Skin of body (tissue), 2 donors: ENCODE results near the gene FBXO31. TPM values are rescaled to one million over a fixed set of nuclear protein-coding genes. Genes with fewer than 3 reads are reported as not detected.

Experiments used
- DNase-seq: peaks from one replicate; lab custom pipeline; 2025; lab: John Stamatoyannopoulos, UW
- total RNA-seq: library from RNA; depleted of rRNA; stranded (reverse); fragments of >200 nt; gene quantifications from one replicate; pipeline ENCODE4 v1.2.3, GENCODE V29; 2014

The FBXO31 gene
- total RNA-seq, 1 donor from 2014 or later: 23.7 TPM

DNA sequence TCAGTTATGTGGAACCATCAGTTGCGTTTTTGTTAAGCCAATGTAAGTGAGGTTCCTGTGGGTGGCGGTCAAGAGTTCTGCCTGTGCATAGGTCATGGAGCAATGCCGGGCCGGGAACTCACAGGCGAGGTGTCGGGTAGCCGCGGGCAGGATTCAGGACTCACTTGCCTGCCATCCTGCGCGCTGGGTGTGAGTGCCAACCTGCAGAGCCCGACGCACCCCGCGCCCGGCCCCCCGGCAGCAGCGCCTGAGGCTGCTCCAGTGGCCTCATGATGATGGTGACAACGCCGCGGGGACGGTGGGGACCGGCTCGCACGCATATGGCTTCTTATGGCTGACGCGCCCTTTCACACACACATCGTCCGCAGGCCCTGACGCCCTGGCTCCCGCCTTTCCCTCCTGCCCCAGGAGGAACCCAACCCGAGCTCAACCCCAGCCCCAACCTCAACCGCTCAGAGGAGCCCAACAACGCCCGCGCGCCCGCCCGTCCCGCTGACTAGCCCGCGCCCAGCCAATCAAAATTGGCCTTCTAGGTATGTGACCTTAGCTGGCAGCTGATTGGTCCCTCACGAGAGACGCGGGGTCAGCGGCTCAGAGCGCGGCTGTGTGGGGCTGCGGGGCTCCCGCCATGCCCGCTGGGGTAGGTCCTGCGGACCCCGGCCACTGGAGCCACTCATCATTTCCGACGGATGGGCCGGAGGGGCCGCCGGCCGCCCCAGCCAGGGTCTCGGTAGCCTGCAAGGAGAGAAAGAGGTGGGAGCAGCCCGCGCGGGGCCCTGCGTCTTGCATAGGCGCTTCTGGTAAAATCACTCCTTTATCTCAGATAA is 66.4 kb downstream of the FBXO31 start, which contains the start of gene C16orf95:
TSS of gene C16orf95 (minus strand) at position 470 of the 827 bp plus-strand sequence. CDS start at position 320, 150 bp downstream.
- peak; percentile 94 for DNase-seq

DNA sequence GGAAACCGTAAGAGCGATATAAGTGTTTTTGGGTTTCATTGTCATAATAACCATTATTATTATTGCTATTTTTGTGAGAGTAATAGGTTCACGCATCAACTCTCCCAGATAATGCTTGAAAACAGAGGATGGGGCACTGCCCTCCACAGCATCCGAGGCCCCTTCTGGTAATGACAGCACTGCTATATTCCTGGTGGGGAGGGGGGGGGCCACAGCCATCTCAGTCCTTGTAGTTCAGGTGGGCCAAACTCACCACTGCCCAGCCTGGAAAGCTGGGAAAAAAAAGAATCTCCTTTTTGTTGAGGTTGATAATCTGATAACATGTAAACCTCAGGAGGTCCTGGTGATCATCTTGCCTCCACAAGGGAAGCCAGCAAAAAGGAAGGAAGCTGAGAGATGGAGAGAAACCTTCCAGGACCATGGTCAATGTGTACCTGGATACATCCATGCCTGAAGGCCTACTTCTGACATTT is 67.1 kb downstream of the FBXO31 start:
- DNase-seq: no peak

DNA sequence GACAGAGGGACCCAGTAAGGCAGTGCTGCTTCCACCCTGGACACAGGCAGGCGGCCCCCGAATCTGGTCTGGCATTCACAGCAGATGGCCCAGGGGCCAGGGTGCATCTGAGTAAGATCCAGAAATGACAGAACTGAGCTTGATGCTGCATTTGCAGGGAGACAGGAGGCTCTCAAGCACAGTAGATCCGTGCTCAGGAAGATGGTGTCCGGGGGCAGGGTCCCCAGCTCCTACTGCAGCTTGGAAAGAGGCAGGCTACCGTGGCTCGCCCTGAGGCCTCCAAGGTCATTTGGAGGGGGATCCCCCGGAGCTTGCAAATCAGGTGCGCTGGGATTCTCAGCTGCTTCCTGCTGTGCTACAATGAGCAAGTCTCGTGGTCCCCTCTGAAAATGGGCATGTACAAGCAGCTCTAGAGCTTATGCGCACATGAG is 68.6 kb downstream of the FBXO31 start:
- no peak for DNase-seq

DNA sequence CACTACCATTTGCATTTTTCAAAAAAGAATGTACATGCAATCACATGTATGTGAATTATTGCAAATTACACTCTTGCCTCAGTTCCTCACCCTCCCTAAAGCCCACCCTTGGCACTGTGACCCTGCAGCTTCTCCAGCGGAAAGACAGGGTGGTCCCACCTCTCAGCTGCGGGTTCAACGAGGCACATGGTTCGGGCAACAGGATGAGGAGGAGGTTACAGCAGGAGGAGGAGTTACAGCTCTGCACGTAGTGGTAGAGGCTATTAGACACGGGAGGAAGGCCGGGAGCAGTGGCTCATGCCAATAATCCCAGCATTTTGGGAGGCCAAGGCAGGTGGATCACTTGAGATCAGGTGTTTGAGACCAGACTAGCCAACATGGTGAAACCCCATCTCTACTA is 71.6 kb downstream of the FBXO31 start:
- DNase-seq: no peak

DNA sequence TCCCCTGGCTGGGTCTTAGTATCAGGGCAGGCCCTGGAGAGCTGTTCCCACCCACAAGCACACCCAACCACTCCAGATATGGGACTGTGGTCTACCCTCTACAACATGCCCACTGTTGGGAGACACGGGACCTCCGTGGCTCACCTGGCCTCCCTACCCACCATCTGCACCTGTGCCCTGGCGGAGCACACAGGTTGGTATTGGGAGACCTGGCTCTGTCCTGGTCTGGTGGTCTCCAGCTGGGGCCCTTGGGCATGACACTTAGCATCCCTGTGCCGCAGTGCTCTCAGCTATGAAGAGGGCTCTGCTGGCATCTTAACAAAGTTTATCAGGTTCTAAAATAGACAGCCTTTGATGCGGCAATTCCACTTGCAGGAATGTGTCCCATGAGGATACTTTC is 72.2 kb downstream of the FBXO31 start:
- DNase-seq: no peak

DNA sequence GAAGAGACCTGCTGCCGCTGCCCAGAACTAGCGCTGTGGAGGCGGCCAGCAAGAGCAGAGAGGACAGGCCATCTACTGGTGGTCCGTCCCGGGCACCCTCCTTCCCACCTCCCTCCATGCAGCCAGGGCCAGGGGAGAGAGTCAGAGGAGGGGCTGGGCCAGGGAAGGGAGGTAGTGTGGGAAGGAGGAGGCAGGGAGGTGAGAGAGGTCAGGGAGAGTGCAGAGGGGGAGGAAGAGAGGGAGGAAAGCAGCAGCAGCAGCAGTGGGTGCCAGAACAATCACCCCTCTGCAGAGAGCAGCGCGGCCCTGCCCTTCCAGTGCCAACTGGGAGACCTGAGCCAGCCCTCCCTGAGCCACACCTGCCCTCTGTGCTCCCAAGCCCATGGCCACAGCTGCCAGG is 73.0 kb downstream of the FBXO31 start:
- no peak for DNase-seq

DNA sequence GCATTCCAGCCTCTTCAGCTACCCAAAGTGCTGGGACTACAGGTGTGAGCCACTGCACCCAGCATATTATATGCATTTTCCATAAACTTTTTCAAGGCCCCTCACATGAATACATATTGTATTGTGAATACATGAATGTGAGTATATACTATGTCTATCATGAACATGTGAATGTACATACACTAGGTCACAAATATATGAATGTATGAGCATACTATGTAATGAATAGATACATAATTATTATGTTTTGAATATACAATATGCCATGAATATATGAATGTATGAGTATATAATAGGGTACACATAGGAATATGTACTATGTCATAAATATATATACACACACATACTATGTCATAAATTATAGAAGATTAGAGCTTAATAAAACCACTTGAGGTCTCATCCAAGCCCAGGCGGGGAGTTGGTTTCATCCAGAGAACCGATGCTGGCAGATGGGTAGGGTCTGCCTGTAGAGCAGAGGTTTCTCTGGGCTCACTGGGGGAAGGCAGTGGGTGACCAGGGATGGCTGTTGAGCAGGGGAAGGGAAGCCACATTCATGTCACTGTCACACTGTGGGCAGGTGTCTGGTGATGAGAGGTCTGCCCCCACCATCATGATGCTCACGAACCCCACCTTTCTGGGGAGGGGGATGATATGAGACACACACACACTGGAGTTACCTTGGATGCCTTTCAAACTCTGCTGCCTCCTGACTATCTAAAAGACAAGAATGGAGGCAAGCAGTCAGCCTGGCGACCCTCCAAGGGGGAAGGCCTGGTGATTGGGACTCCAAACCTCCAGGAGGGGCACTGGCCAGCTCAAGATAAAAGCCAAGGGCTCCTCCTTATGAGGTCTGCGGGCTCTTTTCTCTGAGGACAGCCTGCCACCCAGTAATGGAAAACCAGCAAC is 73.7 kb downstream of the FBXO31 start:
- DNase-seq: no peak

DNA sequence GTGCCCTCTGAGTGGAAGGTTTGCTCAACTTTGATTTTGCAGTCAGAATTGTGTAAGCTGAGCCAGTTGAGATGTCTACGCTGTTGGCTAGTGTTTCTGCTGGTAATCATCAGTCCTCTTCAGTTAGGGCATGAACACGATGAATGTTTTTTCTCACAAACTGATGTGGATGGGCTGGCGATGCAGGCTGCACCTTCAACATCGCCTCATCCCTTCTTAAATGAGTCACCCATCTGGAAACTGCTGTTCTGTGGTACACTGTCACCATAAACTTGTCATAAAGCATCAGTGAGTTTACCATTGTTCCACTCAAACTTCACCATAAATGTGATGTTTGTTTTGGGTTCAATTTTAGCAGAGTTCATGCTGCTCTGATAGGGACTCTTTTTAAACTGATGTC is 74.8 kb downstream of the FBXO31 start:
- DNase-seq: no peak

DNA sequence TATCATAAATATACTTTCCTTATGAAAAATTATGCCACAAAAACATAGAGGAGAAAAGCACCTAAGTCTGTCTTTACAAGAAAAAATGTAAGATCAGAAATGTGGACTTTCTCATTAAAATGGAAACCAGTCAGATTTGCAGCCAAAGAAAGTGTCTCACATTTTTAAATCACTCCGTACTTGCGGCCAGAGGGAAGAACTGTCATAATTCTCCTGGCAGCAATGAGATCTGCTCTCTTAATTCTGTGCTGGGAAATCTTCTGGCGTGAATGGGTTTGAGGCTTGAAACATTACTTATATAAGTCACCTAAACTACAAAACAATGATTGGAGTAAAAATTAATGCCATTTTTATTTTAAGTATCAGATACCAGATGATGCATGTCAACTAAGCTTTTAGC is 77.1 kb downstream of the FBXO31 start:
- DNase-seq: no peak

DNA sequence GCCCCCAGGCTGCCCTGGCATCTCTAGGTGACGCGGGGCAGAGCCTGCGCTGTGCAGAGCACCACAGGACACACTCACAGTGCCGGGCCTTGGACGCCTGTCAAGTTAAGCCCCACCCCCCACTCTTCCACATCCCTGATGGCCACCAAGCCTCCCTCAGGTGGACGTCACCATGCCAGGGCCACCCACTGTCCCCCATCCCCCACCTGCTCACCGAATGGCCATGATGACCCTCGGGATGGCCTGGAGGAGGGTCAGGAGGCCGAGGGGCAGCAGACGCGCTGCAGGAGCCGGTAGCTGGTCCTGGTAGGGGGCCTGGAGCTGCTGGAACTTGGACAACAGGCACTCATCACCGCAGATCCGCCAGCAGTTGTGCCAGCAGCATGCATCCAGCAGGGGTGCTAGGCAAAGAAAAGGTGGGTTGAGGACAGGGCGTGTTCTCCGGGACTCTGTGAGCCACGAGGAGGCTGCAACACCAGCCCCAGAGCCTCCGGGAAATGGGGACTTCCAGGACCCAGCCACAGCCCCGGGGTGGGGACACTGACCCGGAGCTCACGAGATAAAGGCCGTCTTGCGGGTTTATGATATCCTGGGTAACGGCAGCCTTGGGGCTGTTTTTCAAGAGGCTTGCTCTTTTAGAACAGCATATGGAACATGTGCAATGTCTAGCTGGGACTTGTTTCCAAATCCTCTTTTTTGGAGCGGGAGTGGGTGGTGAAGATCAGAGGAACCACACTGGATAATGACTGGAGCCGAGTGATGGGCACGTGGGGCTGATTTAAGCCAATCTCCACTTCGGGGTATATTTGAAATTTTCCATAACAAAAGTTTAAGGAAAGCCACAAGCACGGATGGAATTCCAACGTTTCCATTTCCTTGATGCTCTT is 77.8 kb downstream of the FBXO31 start:
- peak; percentile 36 for DNase-seq

DNA sequence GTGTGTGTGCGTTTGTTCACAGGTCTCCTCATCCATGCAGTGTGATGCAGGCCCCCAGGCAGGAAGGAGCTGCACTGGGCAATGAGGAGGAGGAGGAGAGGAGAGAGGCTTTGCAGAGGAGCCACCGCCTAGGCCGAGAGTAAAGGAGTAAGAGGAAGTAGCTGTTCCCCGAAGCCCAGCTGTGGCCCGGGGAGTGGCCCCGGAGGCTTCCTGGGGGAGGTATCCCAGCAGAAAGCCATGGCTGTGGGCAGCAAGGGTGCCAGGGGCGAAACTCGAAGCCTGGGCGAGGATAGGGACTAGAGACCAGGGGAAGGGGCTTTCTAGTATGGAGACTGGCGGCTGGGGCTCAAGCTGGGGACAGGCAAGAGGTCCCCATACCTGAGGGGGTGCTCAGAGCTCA is 78.6 kb downstream of the FBXO31 start:
- no peak for DNase-seq

DNA sequence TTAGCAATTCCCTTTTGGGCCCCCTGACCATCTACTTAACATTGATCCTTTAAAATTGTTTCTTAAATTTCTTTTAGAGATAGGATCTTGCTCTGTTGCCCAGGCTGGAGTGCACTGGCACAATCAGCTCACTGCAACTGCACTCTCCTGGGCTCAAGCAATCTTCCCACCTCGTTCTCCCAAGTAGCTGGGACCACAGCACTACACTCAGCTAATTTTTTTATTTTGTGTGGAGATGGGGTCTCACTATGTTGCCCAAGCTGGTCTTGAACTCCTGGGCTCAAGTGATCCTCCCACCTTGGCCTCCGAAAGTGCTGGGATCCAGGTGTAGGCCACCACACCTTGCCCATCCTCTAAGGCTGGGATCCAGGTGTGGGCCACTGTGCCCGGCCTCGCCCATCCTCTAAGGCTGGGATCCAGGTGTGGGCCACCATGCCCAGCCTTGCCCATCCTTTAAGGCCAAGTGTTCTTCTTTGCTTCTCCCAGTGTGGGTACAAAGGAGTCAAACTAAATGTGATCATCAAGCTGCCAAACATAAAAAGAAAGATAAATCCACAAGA is 79.5 kb downstream of the FBXO31 start:
- DNase-seq: no peak

DNA sequence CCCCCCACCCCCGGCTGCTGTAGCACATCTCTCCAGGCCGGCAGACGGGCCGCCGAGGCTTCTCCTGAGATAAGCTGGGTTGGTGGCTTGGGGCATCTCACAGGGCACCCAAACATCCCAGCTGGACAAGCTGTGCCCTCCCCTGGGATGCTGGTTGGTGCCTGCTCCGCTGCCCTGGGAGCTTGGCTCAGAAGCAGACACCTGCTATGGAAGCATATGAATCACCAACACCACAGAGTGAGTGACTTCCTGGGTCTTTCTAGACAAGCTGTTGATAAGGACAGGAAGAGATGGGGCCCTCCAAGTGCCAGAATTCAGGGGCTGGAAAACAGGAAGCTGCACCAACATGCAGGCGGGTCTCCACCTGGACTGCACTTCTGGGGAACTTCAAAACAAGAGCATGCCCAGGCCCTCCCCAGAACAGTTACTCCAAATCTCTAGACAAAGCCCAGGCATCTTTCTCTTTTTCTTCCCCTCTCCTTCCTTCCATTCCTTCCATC is 80.1 kb downstream of the FBXO31 start:
- DNase-seq: no peak

DNA sequence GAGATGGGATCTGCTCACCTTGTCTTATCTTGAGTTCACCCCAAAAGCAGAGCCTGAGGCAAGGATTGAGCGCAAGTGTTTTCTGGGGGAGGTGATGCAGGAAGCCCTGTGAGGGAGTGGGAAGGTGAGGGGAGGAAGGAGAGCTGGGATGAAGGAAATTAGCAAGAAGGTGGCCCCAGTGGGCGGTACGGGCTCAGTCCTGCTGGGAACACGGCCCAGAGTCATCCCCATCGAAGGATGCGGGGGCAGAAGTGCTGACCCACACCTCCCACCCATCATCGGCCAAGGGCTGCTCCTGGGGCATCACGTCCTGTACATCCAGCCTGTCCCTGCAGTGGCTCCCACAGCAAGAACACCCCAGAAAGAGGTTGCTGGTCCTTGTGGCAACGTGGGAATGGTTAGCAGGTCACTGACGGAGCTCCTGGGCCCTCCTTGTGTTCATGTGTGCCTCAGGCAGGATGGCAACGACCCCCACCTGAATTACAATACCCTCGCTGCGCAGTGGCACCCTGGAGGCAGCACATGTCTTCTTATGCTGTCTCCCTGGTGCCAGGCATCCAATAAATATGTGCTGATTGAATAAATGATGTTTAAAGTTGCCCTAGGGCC is 84.6 kb downstream of the FBXO31 start:
- no peak for DNase-seq

DNA sequence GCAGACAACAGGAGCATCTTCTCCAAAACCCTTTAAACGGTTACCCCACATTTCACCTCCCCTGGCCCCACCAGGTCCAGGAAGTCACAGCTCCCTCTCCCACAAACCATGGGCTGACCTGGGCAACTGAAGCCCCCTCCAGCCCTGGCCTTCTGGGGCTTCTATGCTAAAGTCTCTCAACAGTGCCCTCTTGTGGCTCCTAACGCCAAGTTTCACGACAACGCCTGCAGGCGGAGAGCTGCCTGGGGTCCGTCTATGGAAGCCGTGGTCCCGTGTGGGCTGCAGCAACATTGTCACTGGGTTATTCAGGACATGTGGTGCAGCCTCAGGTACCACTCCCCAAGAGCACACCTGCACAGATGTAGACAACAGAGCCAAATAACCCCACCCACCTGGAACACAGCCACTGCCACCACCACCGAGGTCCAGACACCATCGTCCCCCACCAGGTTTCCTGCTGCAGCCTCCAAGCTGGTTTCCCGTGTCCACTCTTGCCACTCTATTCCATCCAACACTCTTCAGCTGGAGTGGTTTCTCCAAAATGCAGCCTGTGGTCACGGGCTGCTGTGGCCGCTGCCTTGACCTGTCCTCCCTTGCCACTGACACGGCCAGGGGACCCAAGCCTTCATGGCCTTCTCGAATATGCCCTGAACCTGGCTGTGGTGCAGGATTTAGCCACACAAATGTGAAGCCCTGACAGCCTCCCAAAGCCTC is 85.5 kb downstream of the FBXO31 start:
- DNase-seq: no peak

DNA sequence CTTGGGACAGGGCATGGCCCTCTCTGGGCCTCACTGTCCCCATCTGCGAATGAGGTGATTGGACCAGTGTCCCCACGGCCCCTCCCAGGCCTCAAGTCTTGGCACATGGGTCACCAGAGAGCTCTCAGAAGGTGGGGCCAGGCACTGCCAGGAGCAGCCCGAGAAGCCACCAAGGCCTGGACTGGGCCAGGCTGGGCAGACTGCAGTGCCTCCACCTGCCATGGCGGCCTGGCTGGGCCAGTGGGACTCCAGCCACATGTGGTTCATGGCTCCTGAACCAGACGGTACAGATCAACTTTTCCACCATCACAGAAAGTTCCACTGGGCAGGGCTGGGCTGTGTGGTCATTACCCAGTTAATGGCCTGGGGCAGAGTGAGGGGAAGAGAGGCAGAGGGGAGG is 86.2 kb downstream of the FBXO31 start:
- DNase-seq: no peak

DNA sequence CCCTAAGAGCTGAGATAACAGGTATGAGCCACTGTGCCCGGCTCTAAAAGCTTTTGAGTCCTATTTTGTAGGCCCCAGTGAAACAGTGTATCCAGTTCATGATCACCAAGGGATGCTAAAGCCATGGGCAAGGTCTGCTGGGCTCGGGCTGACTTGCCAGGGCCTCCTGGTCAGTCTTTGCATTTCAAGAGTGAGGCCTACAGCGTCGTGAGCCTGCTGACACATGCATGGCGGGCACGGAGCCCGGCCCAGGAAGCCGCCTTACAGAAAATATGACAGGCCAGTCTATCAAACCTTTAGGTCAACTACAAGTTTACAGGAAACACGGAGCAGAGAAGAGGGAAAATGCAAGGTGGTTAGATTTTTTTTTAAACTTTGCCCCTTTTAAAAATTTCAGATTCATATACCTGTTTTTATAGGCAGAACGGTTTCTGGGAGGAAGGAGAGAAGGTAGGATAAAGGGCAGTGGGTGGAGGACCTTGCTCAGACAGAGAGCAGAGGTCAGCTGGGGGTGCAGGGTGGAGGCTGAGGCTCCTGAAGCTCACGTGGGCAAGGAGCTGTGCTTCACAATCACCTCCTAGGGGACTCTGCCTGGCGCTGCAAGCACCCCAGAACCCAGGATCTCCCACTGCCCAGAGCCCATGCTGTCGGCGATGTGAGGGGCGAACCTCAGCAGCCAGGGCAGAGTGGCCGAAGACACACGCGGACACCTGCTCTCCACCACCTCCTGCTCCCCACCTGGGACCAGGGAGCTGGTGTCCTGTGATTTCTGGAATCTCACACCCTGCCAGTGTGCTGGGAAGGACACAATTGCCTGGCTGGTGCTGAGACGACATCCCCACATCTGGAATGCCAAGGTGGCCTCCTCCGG is 87.7 kb downstream of the FBXO31 start:
- DNase-seq: no peak

DNA sequence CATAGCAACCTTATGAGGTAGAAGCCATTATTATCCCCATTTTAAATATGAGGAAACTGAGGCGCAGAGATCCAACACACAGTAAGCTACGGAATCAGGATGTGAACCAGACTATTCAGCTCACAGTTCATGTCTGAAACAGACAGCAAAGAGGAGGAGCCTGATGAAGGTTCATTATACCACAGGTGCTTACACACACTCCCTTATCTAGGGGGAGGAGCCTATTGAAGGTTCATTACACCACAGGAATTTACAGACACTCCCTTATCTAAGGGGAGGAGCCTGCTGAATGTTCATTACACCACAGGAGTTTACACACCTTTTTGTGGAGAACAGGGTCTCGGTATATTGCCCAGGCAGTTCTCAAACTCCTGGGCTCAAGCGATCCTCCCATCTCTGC is 88.3 kb downstream of the FBXO31 start:
- no peak for DNase-seq

DNA sequence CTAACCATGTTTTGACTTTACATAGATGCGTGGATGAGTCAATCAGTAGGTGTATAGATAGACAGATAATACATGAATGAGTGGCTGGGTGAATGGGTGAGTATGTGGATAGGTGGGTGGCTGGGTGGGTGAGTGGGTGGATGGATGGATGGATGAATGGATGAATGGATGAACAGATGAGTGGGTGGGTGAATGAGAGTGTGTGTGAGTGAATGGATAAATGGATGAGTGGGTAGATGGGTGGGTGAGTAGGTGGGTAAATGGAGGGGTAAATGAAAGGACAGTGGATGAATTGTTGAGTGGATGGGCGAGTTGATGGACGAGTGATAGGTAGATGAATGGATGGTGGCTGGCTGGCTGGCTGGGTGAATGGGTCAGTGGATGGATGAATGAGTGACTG is 89.6 kb downstream of the FBXO31 start:
- no peak for DNase-seq
